VCaP (cell line): ENCODE results near the gene ZBTB46.
"Not testable (repeated sequence)": the region's sequence is repeated elsewhere in the genome, so short reads cannot be mapped to it uniquely, and the experiment has no call there.

ENCODE experiments used
- H3K27ac ChIP-seq: fragments of 450-650 bp; 2 replicates; pipeline ENCODE4 v1.5.1; 2017
- TF ChIP-seq, protein P1 (sequence below): fragments of 450-650 bp; conservative IDR thresholded peaks from 2 replicates; pipeline ENCODE4 v1.5.1; 2017; ENCODE audit warnings: mild to moderate bottlenecking, moderate library complexity

Gene ZBTB46

DNA sequence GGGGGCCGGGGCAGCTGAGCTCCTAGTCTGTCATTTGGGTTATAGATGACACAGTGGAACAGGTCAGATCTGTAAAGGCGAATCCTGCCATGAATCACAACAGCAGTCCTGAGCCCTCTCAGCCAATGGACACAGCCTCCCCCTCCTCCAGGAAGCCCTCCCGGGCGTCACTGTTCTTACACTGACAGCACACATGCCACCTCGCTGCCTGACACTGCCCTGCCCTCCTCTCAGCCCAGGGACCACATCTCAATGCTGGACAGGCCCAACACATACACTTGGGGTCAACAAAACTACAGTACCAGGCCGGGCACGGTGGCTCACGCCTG lies 26.8 kb downstream of the ZBTB46 start:
- TF ChIP-seq, protein P1, sequence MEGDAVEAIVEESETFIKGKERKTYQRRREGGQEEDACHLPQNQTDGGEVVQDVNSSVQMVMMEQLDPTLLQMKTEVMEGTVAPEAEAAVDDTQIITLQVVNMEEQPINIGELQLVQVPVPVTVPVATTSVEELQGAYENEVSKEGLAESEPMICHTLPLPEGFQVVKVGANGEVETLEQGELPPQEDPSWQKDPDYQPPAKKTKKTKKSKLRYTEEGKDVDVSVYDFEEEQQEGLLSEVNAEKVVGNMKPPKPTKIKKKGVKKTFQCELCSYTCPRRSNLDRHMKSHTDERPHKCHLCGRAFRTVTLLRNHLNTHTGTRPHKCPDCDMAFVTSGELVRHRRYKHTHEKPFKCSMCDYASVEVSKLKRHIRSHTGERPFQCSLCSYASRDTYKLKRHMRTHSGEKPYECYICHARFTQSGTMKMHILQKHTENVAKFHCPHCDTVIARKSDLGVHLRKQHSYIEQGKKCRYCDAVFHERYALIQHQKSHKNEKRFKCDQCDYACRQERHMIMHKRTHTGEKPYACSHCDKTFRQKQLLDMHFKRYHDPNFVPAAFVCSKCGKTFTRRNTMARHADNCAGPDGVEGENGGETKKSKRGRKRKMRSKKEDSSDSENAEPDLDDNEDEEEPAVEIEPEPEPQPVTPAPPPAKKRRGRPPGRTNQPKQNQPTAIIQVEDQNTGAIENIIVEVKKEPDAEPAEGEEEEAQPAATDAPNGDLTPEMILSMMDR: no peak
- no peak overlapping the region for H3K27ac ChIP-seq

DNA sequence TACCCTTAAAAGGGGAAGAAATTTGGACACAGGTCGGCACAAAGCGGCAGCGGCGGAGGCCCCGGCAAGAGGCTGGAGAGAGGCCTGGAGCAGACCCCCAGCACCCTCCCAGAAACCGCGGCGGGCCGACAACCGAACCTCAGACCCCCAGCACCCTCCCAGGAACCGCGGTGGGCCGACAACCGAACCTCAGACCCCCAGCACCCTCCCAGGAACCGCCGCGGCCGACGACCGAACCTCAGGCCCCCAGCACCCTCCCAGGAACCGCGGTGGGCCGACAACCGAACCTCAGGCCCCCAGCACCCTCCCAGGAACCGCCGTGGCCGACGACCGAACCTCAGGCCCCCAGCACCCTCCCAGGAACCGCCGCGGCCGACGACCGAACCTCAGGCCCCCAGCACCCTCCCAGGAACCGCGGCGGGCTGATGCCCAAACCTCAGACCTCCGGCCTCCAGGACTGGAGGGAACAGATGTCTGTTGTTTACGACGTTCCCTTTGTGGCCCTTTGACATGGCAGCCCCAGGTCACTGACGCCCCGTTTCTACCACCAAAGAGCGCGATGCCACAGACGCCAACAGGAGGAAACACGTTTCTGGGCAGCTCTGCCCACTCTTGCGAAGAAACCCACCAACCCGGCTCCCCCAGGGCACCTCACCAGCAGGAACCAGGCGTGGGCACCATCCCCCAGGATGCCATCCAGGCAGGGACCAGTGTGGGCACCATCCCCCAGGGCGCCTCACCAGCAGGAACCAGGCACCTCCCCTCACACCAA lies 28.4 kb downstream of the ZBTB46 start:
- TF ChIP-seq, protein P1: no peak
- H3K27ac ChIP-seq: no peak overlapping the region

DNA sequence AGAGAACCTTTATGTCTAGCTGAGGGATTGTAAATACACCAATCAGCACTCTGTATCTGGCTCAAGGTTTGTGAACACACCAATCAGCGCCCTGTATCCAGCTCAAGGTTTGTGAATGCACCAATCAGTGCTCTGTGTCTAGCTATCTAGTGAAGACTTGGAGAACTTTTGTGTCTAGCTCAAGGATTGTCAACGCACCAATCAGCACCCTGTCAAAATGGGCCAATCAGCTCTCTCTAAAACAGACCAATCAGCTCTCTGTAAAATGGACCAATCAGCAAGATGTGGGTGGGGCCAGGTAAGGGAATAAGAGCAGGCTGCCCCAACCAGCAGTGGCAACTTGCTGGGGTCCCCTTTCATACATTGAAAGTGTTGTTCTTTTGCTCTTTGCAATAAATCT lies 29.9 kb downstream of the ZBTB46 start:
- H3K27ac ChIP-seq: not testable (repeated sequence)

DNA sequence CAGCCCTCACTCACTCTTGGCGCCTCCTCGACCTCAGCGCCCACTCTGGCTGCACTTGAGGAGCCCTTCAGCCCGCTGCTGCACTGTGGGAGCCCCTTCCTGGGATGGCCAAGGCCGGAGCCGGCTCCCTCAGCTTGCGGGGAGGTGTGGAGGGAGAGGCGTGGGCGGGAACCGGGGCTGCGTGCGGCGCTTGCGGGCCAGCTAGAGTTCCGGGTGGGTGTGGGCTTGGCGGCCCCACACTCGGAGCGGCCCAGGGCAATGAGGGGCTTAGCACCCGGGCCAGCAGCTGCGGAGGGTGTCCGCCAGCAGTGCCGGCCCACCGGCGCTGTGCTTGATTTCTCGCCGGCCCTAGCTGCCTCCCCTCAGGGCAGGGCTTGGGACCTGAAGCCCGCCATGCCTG lies 30.7 kb downstream of the ZBTB46 start:
- H3K27ac ChIP-seq: not testable (repeated sequence)

DNA sequence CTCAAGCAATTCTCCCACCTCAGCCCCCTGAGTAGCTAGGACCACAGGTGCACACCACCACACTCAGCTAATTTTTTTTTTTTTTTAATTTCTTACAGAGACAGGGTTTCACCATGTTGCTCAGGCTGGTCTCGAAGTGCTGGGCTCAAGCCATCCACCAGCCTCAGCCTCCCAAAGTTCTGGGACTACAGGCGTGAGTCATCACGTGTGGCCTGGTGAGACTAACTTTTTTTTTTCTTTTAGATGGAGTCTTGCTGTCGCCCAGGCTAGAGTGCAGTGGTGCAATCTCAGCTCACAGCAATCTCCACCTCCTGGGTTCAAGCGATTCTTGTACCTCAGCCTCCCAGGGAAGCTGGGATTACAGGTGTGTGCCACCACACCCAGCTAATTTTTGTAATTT lies 31.9 kb downstream of the ZBTB46 start:
- H3K27ac ChIP-seq: not testable (repeated sequence)

DNA sequence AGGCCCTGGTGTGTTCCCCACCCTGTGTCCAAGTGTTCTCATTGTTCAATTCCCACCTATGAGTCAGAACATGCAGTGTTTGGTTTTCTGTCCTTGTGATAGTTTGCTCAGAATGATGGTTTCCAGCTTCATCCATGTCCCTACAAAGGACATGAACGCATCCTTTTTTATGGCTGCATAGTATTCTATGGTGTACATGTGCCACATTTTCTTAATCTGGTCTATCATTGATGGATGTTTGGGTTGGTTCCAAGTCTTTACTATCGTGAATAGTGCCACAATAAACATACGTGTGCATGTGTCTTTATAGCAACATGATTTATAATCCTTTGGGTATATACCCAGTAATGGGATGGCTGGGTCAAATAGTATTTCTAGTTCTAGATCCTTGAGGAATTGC lies 33.9 kb downstream of the ZBTB46 start:
- not testable (repeated sequence) for H3K27ac ChIP-seq

DNA sequence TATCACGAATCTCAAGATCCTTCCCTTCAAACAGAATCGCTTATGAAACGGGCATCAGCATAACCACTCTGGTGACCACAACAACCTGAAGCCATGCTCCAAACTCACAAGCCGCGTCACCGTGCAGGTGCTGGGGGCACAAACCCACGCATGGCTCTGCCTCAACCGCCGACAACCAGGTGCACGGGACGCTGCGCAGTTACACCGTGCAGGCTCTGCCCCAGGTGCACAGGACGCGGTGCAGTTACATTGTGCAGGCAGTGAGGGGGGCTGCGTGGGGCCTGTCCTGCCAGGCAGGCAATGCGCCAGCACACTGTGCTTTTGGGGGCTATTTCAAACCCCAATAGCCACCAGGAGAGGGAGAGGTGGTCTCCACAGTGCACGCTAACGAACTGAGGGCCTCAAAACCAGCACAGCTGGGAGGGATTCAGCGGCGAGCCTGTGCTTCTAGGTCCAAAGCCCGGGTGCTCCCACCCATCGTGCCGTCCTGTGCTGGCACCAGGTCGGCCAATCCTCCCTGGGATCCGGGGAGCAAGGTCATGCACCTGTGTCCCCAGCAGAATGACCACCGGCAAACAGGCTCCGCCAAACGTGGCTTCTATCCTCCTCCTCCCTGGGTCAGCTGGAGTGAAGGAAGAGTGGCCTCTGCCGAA lies 35.8 kb downstream of the ZBTB46 start:
- no peak overlapping the region for H3K27ac ChIP-seq
- TF ChIP-seq, protein P1: no peak

DNA sequence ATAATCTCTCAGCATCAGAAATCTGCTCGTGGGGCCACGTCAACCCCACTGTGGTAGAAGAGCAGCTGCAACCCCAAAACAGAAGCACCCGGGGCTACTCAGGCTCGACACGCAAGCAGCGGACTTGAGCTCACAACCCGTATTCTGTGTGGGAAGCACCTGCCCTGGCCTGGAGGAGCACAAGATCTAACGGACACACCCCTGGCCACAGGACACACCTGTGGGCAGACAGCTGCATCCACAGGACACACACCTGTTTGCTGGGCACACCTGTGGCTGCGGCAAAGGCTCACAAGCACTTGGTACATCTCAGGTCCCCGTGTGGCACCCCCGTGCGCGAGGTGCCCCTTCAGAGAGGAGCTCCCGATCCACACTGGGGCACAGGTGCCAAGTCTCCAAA lies 36.5 kb downstream of the ZBTB46 start:
- TF ChIP-seq, protein P1: no peak
- H3K27ac ChIP-seq: no peak overlapping the region

DNA sequence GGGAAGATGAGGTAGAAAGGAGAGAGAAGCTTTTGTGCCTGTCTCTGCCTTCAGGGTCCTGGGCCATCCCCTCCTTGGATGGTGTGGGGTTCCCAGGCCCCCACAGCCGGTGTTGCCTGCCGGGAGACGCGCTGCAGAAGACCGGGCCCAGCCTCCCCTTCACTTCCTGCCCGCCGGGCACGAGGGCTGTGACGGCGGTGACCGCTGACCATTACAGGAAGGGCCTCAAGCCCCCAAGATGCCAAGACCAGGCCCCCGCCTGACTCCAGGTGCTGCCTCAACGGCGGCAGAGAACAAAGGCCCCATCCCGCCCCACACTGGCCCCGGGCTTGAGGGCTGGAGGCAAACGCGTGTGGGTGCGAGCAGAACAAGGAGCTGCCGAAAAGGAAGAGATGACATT lies 38.2 kb downstream of the ZBTB46 start:
- TF ChIP-seq, protein P1: no peak
- H3K27ac ChIP-seq: no peak overlapping the region
